Measurements from ENCODE around the gene TENM3.

TENM3 gene

DNA sequence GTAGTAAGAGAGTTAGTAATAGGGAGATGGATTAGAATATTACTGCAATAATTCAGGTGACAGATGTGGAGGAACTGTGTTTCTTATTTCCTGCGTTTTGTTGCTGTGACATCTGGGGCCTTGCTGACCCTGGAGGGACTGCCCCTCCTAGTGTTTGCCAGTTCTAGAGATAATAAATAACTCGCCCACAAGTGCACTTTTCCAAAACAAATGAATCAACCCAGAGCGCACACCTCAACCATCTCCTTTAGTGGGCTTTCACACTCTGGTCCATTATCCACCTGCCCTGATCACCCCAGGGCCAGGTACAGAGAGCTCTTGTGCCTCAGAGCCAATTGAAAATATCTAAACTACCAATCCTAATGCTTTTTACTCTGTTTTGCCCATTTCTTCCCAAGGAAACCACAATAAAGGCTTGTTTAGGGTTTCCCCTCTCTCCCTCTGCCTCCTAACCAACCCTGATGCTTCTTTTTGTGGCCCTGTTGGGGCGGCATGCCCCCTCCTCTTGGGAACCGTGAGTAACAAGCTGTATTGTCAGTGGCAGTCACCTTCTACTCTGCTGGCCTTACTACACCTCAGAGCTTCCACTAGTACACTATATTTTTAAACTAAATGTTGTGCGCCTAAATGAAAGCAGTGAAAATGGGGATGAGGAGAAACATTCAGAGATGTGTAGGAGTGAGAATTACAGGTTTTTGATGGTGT lies 270.5 kb downstream of the TENM3 start:
- no peak for DNase-seq (ENCODE audit: low read depth in 2 of 2)

GRCh38 chr4:182518421-182518820 lies 275.2 kb downstream of the TENM3 start:
- no peak for DNase-seq (ENCODE audit: low read depth in 2 of 2)

DNA sequence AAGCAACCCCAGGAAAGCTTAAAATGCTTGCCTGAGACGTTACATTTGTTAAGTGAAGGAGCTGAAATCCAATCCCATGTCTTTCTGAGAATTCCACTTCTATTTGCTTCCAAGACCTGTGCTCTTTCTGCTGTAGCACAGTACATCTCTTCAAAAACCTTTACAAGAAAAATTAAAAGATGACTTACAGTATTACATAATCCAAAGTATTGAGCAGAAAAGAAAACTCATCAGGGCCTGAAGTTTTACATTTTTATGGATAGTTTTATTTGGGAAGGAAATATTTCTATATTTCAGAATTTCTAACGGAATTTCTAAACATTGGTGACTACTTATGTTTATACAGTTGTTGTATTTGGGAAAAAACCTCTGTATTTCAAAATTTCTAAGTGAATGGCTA lies 276.3 kb downstream of the TENM3 start:
- no peak for DNase-seq (ENCODE audit: low read depth in 2 of 2)

DNA sequence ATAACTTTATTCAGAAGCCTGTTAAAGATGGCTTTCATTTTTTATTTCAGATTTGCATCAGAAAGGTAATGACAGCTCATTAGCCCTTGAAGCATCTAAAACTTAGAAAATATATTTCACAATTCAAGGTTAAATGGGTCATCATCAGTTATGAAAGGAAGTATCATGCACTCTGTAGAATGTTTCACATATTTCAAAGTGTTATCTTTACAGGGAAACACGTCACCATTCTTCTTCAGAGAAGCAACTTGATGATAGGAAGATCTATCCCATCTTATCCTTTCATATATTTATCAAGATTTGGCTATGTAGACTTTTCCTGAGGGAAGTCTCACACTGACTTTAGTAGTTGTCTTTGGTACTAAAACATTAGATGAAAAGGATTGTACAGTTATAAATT lies 277.8 kb downstream of the TENM3 start:
- DNase-seq (ENCODE audit: low read depth in 2 of 2) = no peak

DNA sequence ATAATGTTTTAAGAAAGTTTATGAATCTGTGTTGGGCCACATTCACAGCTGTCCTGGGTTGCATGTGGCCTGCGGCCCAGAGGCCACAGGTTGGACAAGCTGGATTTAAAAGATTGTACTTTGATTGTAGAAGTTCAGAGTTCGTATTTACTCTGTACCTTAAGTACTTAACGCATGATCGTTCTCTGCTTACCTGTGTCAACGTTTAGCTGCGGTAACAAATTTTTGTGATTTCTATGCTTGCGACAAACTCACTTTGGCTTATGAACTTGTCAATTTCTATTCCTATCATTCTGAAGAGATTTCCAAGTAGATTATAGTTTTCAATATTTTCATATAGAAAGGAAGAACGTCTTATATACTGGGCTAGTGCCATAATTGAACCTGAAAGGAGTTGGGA lies 285.6 kb downstream of the TENM3 start:
- no peak for DNase-seq (ENCODE audit: low read depth in 2 of 2)

DNA sequence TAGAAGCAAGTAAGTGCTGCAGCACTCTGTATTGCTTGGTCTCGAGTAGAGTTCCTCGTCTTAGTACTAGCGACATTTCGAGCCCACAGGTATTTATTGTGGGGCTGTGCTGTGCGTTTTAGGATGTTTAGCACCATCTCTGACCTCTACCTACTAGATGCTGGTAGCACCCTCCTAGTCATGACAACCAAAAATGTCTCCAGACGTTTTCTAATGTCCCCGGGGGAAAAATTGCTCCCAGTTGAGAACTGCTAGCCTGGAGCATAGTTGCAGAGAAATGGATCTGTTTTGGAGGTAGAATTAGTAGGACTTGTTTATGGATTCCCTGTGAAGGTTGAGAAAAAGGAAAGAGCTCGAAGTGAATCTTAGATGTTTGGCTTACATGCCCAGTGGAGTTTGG lies 287.2 kb downstream of the TENM3 start:
- DNase-seq (ENCODE audit: low read depth in 2 of 2) = no peak

- no peak for DNase-seq (ENCODE audit: low read depth in 2 of 2)
Observed at GRCh38 chr4:182531555-182532162, 288.5 kb downstream of the TENM3 start.

DNA sequence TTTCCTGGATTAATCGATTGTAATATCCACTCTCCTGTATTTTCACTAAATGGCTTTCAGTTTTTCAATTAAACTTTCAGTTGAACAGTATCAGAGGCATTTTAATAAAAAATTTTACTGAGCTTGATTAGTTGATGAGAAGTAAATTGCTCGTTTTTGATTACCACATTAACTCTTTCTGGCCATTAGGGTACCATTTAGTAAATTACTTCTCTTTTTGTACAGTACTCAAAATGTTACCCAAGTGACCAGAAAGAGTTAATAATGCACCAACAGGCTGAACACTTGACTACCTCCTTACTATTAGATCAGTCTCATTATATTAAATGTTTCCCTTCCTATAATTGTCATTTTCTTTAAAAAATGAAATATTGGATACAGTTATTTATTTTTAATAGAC lies 289.2 kb downstream of the TENM3 start:
- no peak for DNase-seq (ENCODE audit: low read depth in 2 of 2)

GRCh38 chr4:182533964-182534363 lies 290.8 kb downstream of the TENM3 start:
- no peak for DNase-seq (ENCODE audit: low read depth in 2 of 2)

DNA sequence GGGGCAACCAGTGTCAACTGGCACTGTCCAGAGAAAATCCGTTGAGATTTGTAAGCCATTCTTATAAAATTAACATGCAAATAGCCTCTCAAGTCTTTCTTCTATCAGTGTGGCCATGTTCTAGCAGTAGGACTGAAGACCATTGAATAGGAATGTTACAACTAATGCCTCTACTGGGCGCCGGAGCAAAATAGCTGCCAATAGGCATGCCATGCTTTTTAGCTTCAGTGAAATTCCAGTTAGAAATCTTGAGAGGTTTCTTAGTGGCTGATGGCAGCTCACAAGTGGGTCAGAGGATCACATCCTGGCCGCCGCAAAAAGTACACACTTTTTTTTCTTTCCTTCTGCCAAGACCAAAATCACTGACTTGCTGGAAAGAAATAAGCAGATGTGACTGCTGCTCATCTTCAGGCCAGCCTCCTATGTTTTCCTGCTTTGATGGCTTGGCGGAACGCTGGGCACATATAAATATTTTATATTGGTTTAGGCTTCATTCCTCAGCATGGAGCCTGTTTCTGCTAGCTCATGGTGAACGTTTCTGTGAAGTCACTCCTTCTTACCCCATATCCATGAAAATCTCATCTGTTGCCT lies 293.1 kb downstream of the TENM3 start:
- no peak for DNase-seq (ENCODE audit: low read depth in 2 of 2)

- DNase-seq (ENCODE audit: low read depth in 2 of 2) = no peak
Observed at GRCh38 chr4:182537031-182537795, 294.0 kb downstream of the TENM3 start.

DNA sequence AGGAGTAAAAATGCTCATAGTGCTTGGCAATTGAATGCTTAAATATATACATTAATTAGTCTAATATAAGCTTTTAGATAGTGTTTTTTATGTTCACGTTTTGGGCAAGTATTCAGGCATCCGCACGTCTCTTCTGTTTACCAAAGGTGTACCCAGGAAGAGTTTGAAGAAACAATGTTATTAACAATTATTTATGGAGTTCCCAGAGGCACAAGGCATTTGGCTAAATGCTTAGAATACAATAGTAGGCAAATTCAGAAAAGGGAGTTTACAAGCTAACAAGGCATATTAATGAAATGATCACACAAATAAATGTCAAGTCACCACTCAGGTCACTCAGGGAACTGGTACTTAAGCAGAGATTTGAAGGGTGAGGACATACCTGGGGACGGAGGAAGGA lies 294.8 kb downstream of the TENM3 start:
- no peak for DNase-seq (ENCODE audit: low read depth in 2 of 2)

DNA sequence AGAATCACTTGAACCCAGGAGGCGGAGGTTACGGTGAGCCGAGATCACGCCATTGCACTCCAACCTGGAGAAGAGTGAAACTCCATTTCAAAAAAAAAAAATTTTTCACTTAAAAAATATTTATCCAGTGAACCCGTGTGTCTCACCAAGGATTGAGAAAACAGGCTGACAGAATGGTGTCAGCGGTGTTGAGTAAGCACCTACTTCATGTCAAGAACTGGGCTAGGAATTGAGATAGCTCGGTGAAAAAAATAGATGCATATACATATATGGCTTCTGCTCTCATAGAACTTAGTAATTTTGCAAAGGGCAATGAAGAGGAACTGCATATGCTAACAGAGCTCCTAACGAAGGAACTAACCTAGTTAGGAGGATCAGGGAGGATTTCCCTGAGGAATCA lies 297.3 kb downstream of the TENM3 start:
- no peak for DNase-seq (ENCODE audit: low read depth in 2 of 2)

DNA sequence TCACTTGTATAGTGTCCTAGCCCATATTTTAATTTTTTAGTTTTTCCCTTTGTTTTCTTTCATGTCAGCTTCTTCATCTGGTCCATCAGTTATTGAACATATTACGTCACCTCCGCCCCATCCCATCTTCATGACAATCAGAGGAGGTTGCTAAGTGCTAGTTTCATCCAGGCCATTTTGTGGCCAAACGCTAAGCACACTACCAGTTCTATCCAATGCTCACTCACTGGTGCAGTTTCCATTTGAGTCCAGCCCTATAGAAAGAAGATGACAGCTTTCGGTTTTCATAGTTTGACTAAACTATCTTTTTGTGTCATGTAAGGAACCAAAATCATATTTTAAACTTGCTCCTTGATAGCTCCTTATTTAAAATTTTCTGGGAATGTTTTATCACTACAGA lies 304.2 kb downstream of the TENM3 start:
- DNase-seq (ENCODE audit: low read depth in 2 of 2) = no peak

DNA sequence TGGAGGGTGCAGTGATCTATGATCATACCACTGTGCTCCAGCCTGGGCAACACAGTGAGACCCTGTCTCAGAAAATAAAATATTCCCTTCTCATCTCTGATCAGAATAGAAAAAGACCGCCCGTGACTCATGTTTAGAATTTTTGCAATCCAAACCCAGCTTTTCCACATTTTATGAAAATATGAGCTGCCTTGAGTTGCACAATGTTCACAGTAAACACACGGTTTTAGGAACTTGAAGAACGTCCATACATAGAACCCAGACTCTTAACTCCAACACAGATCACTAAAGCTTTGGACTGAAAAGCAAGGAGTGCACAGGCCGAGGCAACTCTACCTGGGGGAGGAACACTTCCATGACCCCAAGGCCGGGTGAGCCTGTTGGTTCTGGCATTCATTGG lies 305.0 kb downstream of the TENM3 start:
- no peak for DNase-seq (ENCODE audit: low read depth in 2 of 2)

DNA sequence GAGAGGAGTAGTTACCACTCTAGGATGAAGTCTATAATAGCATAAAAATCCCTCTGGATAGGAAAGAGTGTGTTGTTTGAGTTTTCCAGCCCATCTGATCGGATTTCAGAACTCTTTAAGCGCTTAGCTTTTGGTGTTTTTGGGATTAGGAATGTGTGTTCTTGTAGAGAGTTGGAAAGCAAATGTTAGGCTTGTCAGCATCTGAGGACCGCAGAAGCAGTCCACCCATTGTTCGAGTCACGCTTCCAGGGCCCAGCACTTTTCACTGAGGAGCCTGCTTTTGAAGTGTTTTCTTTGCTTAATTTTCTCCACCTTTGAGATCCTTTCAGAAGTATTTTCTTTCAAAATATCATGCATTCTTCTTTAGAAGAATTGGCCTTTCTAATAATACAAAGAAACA lies 306.2 kb downstream of the TENM3 start:
- DNase-seq (ENCODE audit: low read depth in 2 of 2) = no peak

- DNase-seq (ENCODE audit: low read depth in 2 of 2) = no peak
Observed at GRCh38 chr4:182552948-182553347, 309.7 kb downstream of the TENM3 start.

GRCh38 chr4:182553653-182554052 lies 310.5 kb downstream of the TENM3 start:
- no peak for DNase-seq (ENCODE audit: low read depth in 2 of 2)

DNA sequence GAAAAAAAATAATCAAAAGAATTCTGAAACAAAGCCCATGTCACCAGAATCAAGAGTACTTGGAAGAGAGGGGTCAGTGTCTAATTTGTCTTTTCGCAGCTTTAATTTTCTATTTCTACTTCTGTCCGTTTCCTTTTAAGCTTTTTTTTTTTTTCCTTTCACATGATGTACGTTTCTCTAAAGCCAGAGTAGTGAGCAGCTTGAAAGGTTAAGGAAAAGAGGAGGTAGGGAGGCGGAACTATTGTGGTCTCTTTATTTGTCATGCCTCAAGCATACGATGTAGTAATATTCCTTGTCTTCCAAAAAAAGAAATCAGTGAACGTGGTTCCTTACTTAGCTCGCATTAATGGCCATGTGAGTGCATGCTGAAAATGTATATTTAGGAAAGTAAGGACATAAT lies 311.5 kb downstream of the TENM3 start:
- DNase-seq (ENCODE audit: low read depth in 2 of 2) = no peak

GRCh38 chr4:182555997-182556418 lies 312.8 kb downstream of the TENM3 start:
- DNase-seq (ENCODE audit: low read depth in 2 of 2) = no peak

DNA sequence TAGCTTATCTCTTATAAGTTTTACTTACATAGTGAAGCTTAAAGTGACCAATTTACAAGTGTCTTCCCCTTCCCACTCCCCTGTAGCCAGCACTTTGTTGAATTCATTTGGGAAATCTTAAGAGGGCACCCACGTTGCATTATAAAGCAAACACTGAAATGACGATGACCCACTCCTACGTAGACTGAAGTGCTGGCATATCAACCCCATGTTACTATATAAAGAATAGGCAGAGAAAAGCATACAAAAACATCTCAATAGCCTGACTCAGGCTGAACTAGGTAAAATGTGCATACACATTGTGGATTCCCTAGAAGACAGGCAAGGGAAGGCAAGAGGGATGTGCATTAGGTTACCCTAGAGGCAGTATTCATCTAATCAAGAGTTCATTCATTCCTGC lies 313.4 kb downstream of the TENM3 start:
- DNase-seq (ENCODE audit: low read depth in 2 of 2) = no peak

DNA sequence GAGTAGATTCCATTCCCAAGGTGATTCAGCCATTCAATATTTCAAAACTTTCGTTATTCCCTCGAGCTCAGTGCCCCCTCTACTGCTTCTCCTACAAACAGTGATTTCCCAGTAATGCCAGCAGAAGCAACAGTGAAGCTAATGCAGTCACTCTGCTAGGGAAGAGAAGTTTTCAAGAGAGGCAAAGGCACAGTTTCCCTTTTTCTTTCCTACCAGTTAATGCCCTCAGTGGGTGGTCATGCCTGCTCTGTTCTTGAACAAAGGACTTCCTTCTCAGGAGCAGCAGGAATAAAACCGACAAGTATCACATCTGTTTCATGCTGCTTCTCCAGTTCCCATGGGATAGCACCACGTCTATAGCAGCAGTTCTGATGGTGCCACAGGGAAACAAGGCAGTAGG lies 317.2 kb downstream of the TENM3 start:
- no peak for DNase-seq (ENCODE audit: low read depth in 2 of 2)

DNA sequence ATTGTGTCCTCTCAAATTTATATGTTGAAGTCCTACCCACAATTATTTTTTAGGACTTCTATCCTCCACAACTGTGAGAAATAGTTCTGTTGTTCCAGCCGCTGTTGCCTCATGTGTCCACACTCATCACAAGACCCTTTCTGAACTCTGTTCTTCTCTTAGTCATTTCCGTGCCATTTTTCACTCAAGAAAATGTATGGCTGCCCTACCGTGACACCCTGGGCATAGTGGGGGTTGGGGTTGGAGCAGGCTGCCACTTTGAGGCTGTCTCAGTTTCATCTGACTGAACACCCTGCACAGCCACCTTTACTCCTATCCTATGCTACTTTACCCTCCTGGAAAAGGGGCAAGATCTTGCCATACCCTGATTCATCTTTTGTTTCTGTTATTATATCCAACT lies 319.1 kb downstream of the TENM3 start:
- DNase-seq (ENCODE audit: low read depth in 2 of 2) = no peak
